HFFc6 (cell line): ENCODE data around the gene SYNGR3. TPM values are rescaled to one million over a fixed set of nuclear protein-coding genes. Genes with fewer than 3 reads are reported as not detected.

Experiments
- DNase-seq: peaks from one replicate; pipeline ENCODE4 v3.0.0-alpha.2; 2018
- H3K27ac Mint-ChIP-seq: 2 replicates; pipeline ENCODE4 v1.8.0; 2020; ENCODE audit warnings: mild to moderate bottlenecking, mixed read lengths
- H3K27me3 Mint-ChIP-seq: 2 replicates; pipeline ENCODE4 v1.8.0; 2021; ENCODE audit warnings: mild to moderate bottlenecking, moderate library complexity, mixed read lengths; ENCODE audit not compliant: insufficient read depth
- H3K36me3 Mint-ChIP-seq: 2 replicates; pipeline ENCODE4 v1.8.0; 2021; ENCODE audit warnings: low read depth, mixed read lengths
- H3K4me1 Mint-ChIP-seq: 2 replicates; pipeline ENCODE4 v1.8.0; 2020; ENCODE audit warnings: low read depth, mixed read lengths
- H3K4me3 Mint-ChIP-seq: 2 replicates; pipeline ENCODE4 v1.8.0; 2020; ENCODE audit warnings: mild to moderate bottlenecking, moderate library complexity, mixed read lengths
- H3K9me3 Mint-ChIP-seq: 2 replicates; pipeline ENCODE4 v1.8.0; 2020; ENCODE audit warnings: mild to moderate bottlenecking, mixed read lengths
- CTCF ChIP-seq: fragments of 200-600 bp; sonication (generic); IDR thresholded peaks from 2 replicates; pipeline ENCODE4 v1.5.0; 2021; ENCODE audit warnings: antibody characterized with exemption, mild to moderate bottlenecking
- total RNA-seq, 6 experiments: library from RNA; stranded (reverse); fragmentation: NEBNext Ultra II Directional; extraction: Animal tissue kit (Norgen Biotek cat#: 25700); gene quantifications; 2 replicates in 1 of 6; 3 replicates in 5 of 6; pipeline ENCODE4 v1.2.3, GENCODE V29; 2021

Gene SYNGR3
- total RNA-seq, 6 experiments from 2014 or later: 0.96 to 1.4 (median 1.2) TPM

GRCh38 chr16:1982013-1982433, 7.7 kb upstream of the SYNGR3 start:
- Mint-ChIP-seq H3K4me3 (no peak overlapping the region), H3K27me3 (peaks cover 12% of the 10 kb centered on the region), H3K9me3 (no peaks in the 10 kb centered on the region), H3K27ac (no peak overlapping the region), H3K4me1 (peaks cover 16% of the 10 kb centered on the region), H3K36me3 (0 out of 2 replicates have a peak, but pooled peaks cover 5% of the 10 kb centered on the region)
- no peak for TF ChIP-seq CTCF
- DNase-seq: no peak

GRCh38 chr16:1982991-1983543, 6.7 kb upstream of the SYNGR3 start:
- peaks cover 12% of the 10 kb centered on the region for H3K27me3 Mint-ChIP-seq
- peaks cover 16% of the 10 kb centered on the region for H3K4me1 Mint-ChIP-seq
- H3K9me3 Mint-ChIP-seq: no peaks in the 10 kb centered on the region
- no peak for DNase-seq
- H3K27ac Mint-ChIP-seq: peak overlapping the region; percentile 78
- H3K36me3 Mint-ChIP-seq: 0 out of 2 replicates have a peak, but pooled peaks cover 5% of the 10 kb centered on the region
- peak overlapping the region; percentile 86 for H3K4me3 Mint-ChIP-seq
- TF ChIP-seq CTCF: no peak

- Mint-ChIP-seq H3K4me1 (peaks cover 16% of the 10 kb centered on the region), H3K4me3 (peak within 1 kb of the TSS; percentile 92)
Measured at GRCh38 chr16:1983544-1984346, 6.0 kb upstream of the SYNGR3 start, which contains the start of gene GFER. Gene GFER, plus strand, starts transcription at chr16:1984193. Its CDS starts 26 bp downstream, at chr16:1984219.

GRCh38 chr16:1984347-1985225, 5.2 kb upstream of the SYNGR3 start:
- TF ChIP-seq CTCF: no peak
- H3K9me3 Mint-ChIP-seq: no peaks in the 10 kb centered on the region
- peak overlapping the region; percentile 68 for H3K27ac Mint-ChIP-seq
- H3K4me3 Mint-ChIP-seq: peak overlapping the region; percentile 92
- no peak for DNase-seq
- peaks cover 16% of the 10 kb centered on the region for H3K4me1 Mint-ChIP-seq
- H3K27me3 Mint-ChIP-seq: peaks cover 14% of the 10 kb centered on the region
- H3K36me3 Mint-ChIP-seq: 0 out of 2 replicates have a peak, but pooled peaks cover 5% of the 10 kb centered on the region

More at GRCh38 chr16:1983544-1984346, 6.0 kb upstream of the SYNGR3 start, which contains the start of gene GFER:
- H3K36me3 Mint-ChIP-seq: 0 out of 2 replicates have a peak, but pooled peaks cover 5% of the 10 kb centered on the region
- H3K27ac Mint-ChIP-seq: peak within 1 kb of the TSS; percentile 78
- peaks cover 12% of the 10 kb centered on the region for H3K27me3 Mint-ChIP-seq
- peak; percentile 86 for DNase-seq
- H3K9me3 Mint-ChIP-seq: no peaks in the 10 kb centered on the region
- TF ChIP-seq CTCF: peak; percentile 58

GRCh38 chr16:1985466-1986150, 4.2 kb upstream of the SYNGR3 start:
- Mint-ChIP-seq H3K27me3 (peaks cover 14% of the 10 kb centered on the region), H3K4me1 (peaks cover 16% of the 10 kb centered on the region), H3K36me3 (0 out of 2 replicates have a peak, but pooled peaks cover 5% of the 10 kb centered on the region), H3K27ac (no peak overlapping the region), H3K9me3 (no peaks in the 10 kb centered on the region), H3K4me3 (peak overlapping the region; percentile 92)
- TF ChIP-seq CTCF: no peak
- no peak for DNase-seq
